IMR-90 (cell line): ENCODE data around the gene GRAMD1A.

ENCODE experiments used
- POLR2A ChIP-seq: IDR thresholded peaks from 2 replicates; pipeline ENCODE4 v1.6.1; 2012; ENCODE audit warnings: mild to moderate bottlenecking, low read depth, low read length
- RCOR1 ChIP-seq: IDR thresholded peaks from 2 replicates; pipeline ENCODE4 v1.6.1; 2012; ENCODE audit warnings: mild to moderate bottlenecking, low read length, improper control_type of control experiment; ENCODE audit not compliant: insufficient replicate concordance
- TF ChIP-seq, protein P1 (sequence below): conservative IDR thresholded peaks from 2 replicates; pipeline ENCODE4 v1.5.1; 2012; ENCODE audit warnings: mild to moderate bottlenecking, low read depth, low read length, improper control_type of control experiment

DNA sequence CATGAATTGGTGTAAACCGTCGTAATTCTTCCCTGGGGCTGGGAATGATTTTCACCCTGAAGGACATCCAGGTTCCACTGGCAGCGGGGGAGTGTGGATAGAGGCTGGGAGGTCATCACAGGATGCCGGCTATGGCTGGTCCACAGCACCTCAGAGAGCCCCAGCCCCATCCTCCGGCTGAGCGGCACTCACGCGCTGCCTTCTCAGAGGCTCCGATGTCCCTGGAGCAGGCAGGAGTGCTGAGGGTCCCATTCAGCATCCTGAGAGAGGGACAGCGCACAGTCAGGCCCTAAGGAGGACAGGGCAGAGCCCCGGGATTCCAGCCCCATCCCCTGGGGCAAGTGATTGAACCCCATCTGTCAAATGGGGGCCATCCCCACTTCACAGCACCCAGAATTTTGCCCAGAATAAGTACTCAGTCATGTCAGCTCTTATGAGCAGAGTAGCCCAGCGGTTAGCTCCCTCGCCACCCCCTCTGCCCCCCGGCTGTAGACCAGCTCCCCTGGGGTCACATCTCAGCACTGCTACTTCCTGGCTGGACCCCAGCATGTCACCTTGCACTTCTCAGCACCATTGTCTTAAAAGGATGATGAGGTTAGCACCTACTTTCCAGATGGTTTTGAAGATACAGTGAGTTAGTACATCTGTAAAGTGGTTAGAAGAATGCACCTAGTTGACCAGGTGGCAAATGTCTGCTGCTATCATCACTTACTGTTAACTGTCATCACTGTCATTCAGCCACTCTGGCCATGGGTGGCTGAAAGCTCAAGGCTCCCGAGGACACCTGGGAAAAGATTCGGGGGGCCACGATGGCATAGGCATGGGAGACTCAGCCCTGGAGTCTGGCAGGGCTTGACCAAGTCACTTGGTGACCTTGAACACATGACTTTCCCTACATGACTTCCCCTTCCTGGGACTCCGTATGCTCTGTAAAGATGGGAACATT is 11.9 kb downstream of the GRAMD1A start:
- TF ChIP-seq, protein P1, sequence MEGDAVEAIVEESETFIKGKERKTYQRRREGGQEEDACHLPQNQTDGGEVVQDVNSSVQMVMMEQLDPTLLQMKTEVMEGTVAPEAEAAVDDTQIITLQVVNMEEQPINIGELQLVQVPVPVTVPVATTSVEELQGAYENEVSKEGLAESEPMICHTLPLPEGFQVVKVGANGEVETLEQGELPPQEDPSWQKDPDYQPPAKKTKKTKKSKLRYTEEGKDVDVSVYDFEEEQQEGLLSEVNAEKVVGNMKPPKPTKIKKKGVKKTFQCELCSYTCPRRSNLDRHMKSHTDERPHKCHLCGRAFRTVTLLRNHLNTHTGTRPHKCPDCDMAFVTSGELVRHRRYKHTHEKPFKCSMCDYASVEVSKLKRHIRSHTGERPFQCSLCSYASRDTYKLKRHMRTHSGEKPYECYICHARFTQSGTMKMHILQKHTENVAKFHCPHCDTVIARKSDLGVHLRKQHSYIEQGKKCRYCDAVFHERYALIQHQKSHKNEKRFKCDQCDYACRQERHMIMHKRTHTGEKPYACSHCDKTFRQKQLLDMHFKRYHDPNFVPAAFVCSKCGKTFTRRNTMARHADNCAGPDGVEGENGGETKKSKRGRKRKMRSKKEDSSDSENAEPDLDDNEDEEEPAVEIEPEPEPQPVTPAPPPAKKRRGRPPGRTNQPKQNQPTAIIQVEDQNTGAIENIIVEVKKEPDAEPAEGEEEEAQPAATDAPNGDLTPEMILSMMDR = no peak
- TF ChIP-seq POLR2A = no peak
- TF ChIP-seq RCOR1 = no peak
